ENCODE results near the gene DAGLA. TPM values are rescaled to one million over a fixed set of nuclear protein-coding genes. Genes with fewer than 3 reads are reported as not detected.

DAGLA gene
- total and polyA plus RNA-seq, 12 donors = 0.44 to 4.2 (median 2.3) TPM

DNA sequence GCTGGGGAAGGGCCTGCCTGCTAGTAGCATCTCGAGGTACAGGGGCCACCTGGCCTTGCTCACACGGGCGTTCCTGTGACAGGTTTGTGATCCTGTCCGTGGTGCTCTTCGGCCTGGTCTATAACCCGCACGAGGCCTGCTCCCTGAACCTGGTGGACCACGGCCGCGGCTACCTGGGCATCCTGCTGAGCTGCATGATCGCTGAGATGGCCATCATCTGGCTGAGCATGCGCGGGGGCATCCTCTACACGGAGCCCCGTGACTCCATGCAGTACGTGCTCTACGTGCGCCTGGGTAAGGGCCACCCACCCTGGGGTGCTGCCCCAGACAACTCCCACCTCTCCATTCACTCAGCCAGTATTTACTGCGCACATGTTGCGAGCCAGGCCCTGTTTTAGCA is 40.4 kb downstream of the DAGLA start:
- DNase-seq = no peak
- no peaks in the 10 kb centered on the region for H3K9me3 ChIP-seq (replicated peaks in 1 of 3)
- peaks cover 0 to 7% of the 10 kb centered on the region in 2 donors for H3K4me1 ChIP-seq (replicated peaks in 1 of 2)
- 95 to 98% (median 95%) methylated on average over 7 to 20 of the region's 20 CpGs for WGBS, 4 donors
- H3K4me3 ChIP-seq = no peak overlapping the region
- no peak for TF ChIP-seq POLR2A (IDR thresholded peaks at IDR 0.05)
- TF ChIP-seq, protein P1, sequence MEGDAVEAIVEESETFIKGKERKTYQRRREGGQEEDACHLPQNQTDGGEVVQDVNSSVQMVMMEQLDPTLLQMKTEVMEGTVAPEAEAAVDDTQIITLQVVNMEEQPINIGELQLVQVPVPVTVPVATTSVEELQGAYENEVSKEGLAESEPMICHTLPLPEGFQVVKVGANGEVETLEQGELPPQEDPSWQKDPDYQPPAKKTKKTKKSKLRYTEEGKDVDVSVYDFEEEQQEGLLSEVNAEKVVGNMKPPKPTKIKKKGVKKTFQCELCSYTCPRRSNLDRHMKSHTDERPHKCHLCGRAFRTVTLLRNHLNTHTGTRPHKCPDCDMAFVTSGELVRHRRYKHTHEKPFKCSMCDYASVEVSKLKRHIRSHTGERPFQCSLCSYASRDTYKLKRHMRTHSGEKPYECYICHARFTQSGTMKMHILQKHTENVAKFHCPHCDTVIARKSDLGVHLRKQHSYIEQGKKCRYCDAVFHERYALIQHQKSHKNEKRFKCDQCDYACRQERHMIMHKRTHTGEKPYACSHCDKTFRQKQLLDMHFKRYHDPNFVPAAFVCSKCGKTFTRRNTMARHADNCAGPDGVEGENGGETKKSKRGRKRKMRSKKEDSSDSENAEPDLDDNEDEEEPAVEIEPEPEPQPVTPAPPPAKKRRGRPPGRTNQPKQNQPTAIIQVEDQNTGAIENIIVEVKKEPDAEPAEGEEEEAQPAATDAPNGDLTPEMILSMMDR (IDR thresholded peaks at IDR 0.05) = no peak
- intact Hi-C loops (cut with DNase I) = no loop called here
- H3K27ac ChIP-seq = no peak overlapping the region
- no peaks in the 10 kb centered on the region for H3K27me3 ChIP-seq
- H3K36me3 ChIP-seq (replicated peaks in 1 of 2) = no peaks in the 10 kb centered on the region

DNA sequence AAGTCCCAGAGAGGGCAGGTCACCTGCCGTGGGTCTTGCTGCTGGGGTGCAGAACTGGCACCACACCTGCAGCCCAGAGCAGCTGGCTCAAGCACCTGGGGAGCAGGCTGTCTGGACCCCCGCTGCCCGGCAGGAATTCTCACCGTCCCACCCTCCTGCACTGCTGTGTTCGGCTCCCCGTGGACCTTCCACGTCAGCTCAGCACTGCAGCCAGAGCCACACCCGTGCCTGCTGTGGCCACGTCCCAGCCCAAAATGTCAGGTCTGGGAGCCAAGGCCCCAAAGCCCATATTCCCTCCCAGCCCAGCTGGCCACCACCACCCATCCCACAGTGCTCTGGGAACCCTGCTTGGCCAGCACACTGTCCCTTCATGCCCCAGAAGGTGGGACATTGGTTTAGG is 44.2 kb downstream of the DAGLA start:
- 91 to 100% (median 99%) methylated on average over 1 to 9 of the region's 9 CpGs for WGBS, 4 donors
- no peak for DNase-seq
- H3K27ac ChIP-seq = no peak overlapping the region
- H3K27me3 ChIP-seq = no peaks in the 10 kb centered on the region
- H3K9me3 ChIP-seq (replicated peaks in 1 of 3) = no peaks in the 10 kb centered on the region
- no peak for TF ChIP-seq POLR2A (IDR thresholded peaks at IDR 0.05)
- TF ChIP-seq, protein P1 (IDR thresholded peaks at IDR 0.05) = no peak
- intact Hi-C loops (cut with DNase I) = no loop called here
- H3K36me3 ChIP-seq (replicated peaks in 1 of 2) = no peaks in the 10 kb centered on the region
- H3K4me3 ChIP-seq = no peak overlapping the region
- no peaks in the 10 kb centered on the region for H3K4me1 ChIP-seq (replicated peaks in 1 of 2)

DNA sequence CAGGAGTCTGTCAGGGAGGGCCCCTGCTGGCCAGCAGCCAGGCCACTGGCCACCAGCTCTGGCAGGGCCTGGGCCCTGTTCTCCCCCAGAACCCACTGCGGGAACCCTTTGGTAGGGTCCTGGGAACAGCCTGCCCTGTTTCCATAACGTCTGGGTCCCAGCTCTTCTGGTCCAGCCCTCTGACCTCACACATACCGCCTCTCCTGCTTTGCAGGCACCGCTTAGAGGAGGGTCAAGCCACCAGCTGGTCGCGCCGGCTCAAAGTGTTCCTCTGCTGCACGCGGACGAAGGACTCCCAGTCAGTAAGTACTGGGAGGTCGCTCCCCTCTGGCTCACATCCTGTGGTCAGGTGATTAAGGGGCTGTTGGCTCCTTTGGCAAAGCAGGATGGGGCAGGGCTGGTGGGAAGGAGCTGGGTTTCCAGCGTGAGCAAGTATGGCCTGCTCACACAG is 45.6 kb downstream of the DAGLA start:
- no peak overlapping the region for H3K4me3 ChIP-seq
- DNase-seq = no peak
- H3K27me3 ChIP-seq = no peaks in the 10 kb centered on the region
- no peaks in the 10 kb centered on the region for H3K9me3 ChIP-seq (replicated peaks in 1 of 3)
- no peak for TF ChIP-seq POLR2A (IDR thresholded peaks at IDR 0.05)
- TF ChIP-seq, protein P1 (IDR thresholded peaks at IDR 0.05) = no peak
- no peaks in the 10 kb centered on the region for H3K36me3 ChIP-seq (replicated peaks in 1 of 2)
- H3K4me1 ChIP-seq (replicated peaks in 1 of 2) = no peaks in the 10 kb centered on the region
- WGBS, 4 donors = 84 to 98% (median 88%) methylated on average over 12 of the region's 12 CpGs
- H3K27ac ChIP-seq = no peak overlapping the region
- intact Hi-C loops (cut with DNase I) = no loop called here

DNA sequence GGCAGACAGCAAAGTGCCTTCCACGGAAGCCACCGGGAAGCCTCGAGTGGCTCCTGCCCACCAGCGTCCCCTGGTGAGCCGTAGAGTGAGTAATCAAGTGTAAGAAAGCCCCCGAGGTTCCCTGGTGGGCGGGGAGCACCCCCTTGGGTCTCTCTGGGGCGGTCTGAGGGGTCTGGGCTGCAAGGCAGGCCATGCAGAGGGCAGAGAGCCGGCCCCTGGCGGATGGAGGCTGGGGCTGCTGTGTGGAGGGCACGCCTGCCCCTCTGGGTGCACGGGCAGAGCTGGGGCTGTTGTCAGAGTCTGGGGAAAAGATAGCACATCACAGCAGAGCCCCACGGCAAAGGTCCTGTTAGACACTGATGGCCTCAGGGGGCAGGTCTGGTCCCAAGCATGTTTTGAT is 46.6 kb downstream of the DAGLA start:
- H3K27ac ChIP-seq = no peak overlapping the region
- WGBS, 4 donors = 71 to 90% (median 88%) methylated on average over 2 to 13 of the region's 13 CpGs
- no peak for DNase-seq
- H3K4me3 ChIP-seq = no peak overlapping the region
- no peaks in the 10 kb centered on the region for H3K36me3 ChIP-seq (replicated peaks in 1 of 2)
- intact Hi-C loops (cut with DNase I) = no loop called here
- H3K9me3 ChIP-seq (replicated peaks in 1 of 3) = no peaks in the 10 kb centered on the region
- H3K27me3 ChIP-seq = no peaks in the 10 kb centered on the region
- TF ChIP-seq, protein P1 (IDR thresholded peaks at IDR 0.05) = no peak
- TF ChIP-seq POLR2A (IDR thresholded peaks at IDR 0.05) = no peak
- no peaks in the 10 kb centered on the region for H3K4me1 ChIP-seq (replicated peaks in 1 of 2)
